GM23338 (cell line): ENCODE measurements around the gene SHISA9. TPM values are rescaled to one million over a fixed set of nuclear protein-coding genes. Genes with fewer than 3 reads are reported as not detected.

Experiments used
- ATAC-seq: fragments of 200-7000 bp; cut with Tn5 transposase; 3 replicates; pipeline ENCODE4 v1.9.1; 2020
- DNase-seq: peaks from one replicate; pipeline ENCODE4 v3.0.0-alpha.2; 2015; ENCODE audit warnings: low spot score
- H2AFZ ChIP-seq: fragments of 200-600 bp; sonication (generic); 2 replicates; pipeline ENCODE4 v1.8.0; 2016; ENCODE audit warnings: antibody characterized with exemption, mild to moderate bottlenecking, moderate library complexity
- H3F3A ChIP-seq: fragments of 200-600 bp; sonication (generic); replicated peaks from 2 replicates; pipeline ENCODE4 v1.8.0; 2017; ENCODE audit warnings: antibody characterized with exemption, mixed run types, low read depth
- H3K27ac ChIP-seq: fragments of 200-600 bp; sonication (generic); 2 replicates; pipeline ENCODE4 v1.6.1; 2016; ENCODE audit warnings: low read depth
- H3K27me3 ChIP-seq: fragments of 200-600 bp; sonication (generic); 2 replicates; pipeline ENCODE4 v1.8.0; 2016; ENCODE audit warnings: mild to moderate bottlenecking, mixed run types, moderate library complexity; ENCODE audit not compliant: insufficient read depth
- H3K36me3 ChIP-seq: fragments of 200-600 bp; sonication (generic); 2 replicates; pipeline ENCODE4 v1.8.0; 2016; ENCODE audit warnings: mild to moderate bottlenecking; ENCODE audit not compliant: insufficient read depth
- H3K4me1 ChIP-seq: fragments of 200-600 bp; sonication (generic); 2 replicates; pipeline ENCODE4 v1.8.0; 2016; ENCODE audit warnings: mild to moderate bottlenecking, moderate library complexity; ENCODE audit not compliant: insufficient read depth
- H3K4me2 ChIP-seq: fragments of 200-600 bp; sonication (generic); 2 replicates; pipeline ENCODE4 v1.7.1; 2017; ENCODE audit warnings: mixed run types
- H3K4me3 ChIP-seq: fragments of 200-600 bp; sonication (generic); 2 replicates; pipeline ENCODE4 v1.6.1; 2016; ENCODE audit warnings: mixed run types
- H3K79me2 ChIP-seq: fragments of 200-600 bp; sonication (generic); replicated peaks from 2 replicates; pipeline ENCODE4 v1.8.0; 2017; ENCODE audit warnings: mild to moderate bottlenecking; ENCODE audit not compliant: insufficient read depth
- H3K9me2 ChIP-seq: fragments of 200-600 bp; sonication (generic); 2 replicates; pipeline ENCODE4 v1.8.0; 2017; ENCODE audit not compliant: insufficient read depth
- H4K20me1 ChIP-seq: fragments of 200-600 bp; sonication (generic); replicated peaks from 2 replicates; pipeline ENCODE4 v1.8.0; 2017; ENCODE audit warnings: mild to moderate bottlenecking; ENCODE audit not compliant: insufficient read depth
- H3K27ac Mint-ChIP-seq: 2 replicates; pipeline ENCODE4 v1.8.0; 2020; ENCODE audit warnings: inconsistent platforms, mild to moderate bottlenecking, moderate library complexity, mixed read lengths
- H3K27me3 Mint-ChIP-seq: 3 replicates; pipeline ENCODE4 v1.8.0; 2022; ENCODE audit warnings: low read depth, mild to moderate bottlenecking, moderate library complexity, mixed read lengths, inconsistent platforms; ENCODE audit not compliant: insufficient read depth, poor library complexity
- H3K36me3 Mint-ChIP-seq: 3 replicates; pipeline ENCODE4 v1.8.0; 2021; ENCODE audit warnings: low read depth, mild to moderate bottlenecking, inconsistent platforms, moderate library complexity, mixed read lengths
- H3K4me1 Mint-ChIP-seq: 3 replicates; pipeline ENCODE4 v1.8.0; 2020; ENCODE audit warnings: mild to moderate bottlenecking, inconsistent platforms, mixed read lengths
- H3K4me3 Mint-ChIP-seq: 3 replicates; pipeline ENCODE4 v1.8.0; 2021; ENCODE audit warnings: moderate library complexity, mild to moderate bottlenecking, inconsistent platforms, mixed read lengths
- H3K9me3 Mint-ChIP-seq: 3 replicates; pipeline ENCODE4 v1.8.0; 2020; ENCODE audit warnings: moderate library complexity, mild to moderate bottlenecking, inconsistent platforms, mixed read lengths
- CREB1 ChIP-seq: fragments of 250-450 bp; sonication (Bioruptor Pico); IDR thresholded peaks from 2 replicates; pipeline ENCODE4 v1.5.0; 2020; ENCODE audit warnings: low read depth, mild to moderate bottlenecking, moderate library complexity
- EZH2 ChIP-seq: fragments of 200-600 bp; sonication (generic); IDR thresholded peaks from one replicate; pipeline ENCODE4 v1.8.0; 2017; ENCODE audit warnings: antibody characterized with exemption, mild to moderate bottlenecking, low read depth; ENCODE audit not compliant: unreplicated experiment
- EZH2phosphoT487 ChIP-seq: fragments of 200-600 bp; sonication (generic); IDR thresholded peaks from one replicate; pipeline ENCODE4 v1.8.1; 2018; ENCODE audit warnings: antibody characterized with exemption; ENCODE audit not compliant: unreplicated experiment
- JUNB ChIP-seq: IDR thresholded peaks from one replicate; pipeline ENCODE4 v1.6.1; 2016; ENCODE audit warnings: antibody characterized with exemption; ENCODE audit not compliant: unreplicated experiment
- NANOG ChIP-seq: IDR thresholded peaks from 2 replicates; pipeline ENCODE4 v1.6.1; 2016; ENCODE audit warnings: antibody characterized with exemption, borderline replicate concordance
- POLR2AphosphoS5 ChIP-seq: IDR thresholded peaks from 2 replicates; pipeline ENCODE4 v1.6.1; 2016; ENCODE audit warnings: antibody characterized with exemption, low read depth
- STAT1 ChIP-seq: IDR thresholded peaks from one replicate; pipeline ENCODE4 v1.6.1; 2016; ENCODE audit warnings: antibody characterized with exemption; ENCODE audit not compliant: unreplicated experiment
- ZNF114 ChIP-seq: fragments of 250-450 bp; sonication (Bioruptor Pico); IDR thresholded peaks from 2 replicates; pipeline ENCODE4 v1.5.0; 2020; ENCODE audit warnings: mild to moderate bottlenecking, moderate library complexity
- ZNF331 ChIP-seq: fragments of 250-450 bp; sonication (Bioruptor Pico); IDR thresholded peaks from 2 replicates; pipeline ENCODE4 v1.5.0; 2020; ENCODE audit warnings: low read depth, mild to moderate bottlenecking, moderate library complexity
- polyA plus RNA-seq: library from polyadenylated mRNA; unstranded; fragments of >200 nt; fragmentation: Nextera tagmentation; extraction: Ambion mirVana; gene quantifications from 2 replicates; pipeline ENCODE4 v1.2.1, GENCODE V29; 2016
- total RNA-seq: library from RNA; depleted of rRNA; stranded (reverse); fragments of >200 nt; shearing (Covaris generic); gene quantifications from 2 replicates; pipeline ENCODE4 v1.2.3, GENCODE V29; 2014
- TF ChIP-seq, protein P1 (sequence below): IDR thresholded peaks from 2 replicates; pipeline ENCODE4 v1.6.1; 2016; ENCODE audit warnings: antibody characterized with exemption
- TF ChIP-seq, protein P2 (sequence below): IDR thresholded peaks from one replicate; pipeline ENCODE4 v1.6.1; 2018; ENCODE audit warnings: antibody characterized with exemption; ENCODE audit not compliant: unreplicated experiment
- TF ChIP-seq, protein P3 (sequence below): fragments of 250-450 bp; sonication (Bioruptor Pico); IDR thresholded peaks from 2 replicates; pipeline ENCODE4 v1.5.0; 2020; ENCODE audit warnings: mild to moderate bottlenecking, moderate library complexity
- TF ChIP-seq, protein P4 (sequence below), 2 experiments: fragments of 200-600 bp in 1 of 2; sonication (generic) in 1 of 2; conservative IDR thresholded peaks; 2 replicates each; pipeline versions ENCODE4 v1.5.1 to v1.6.1; 2016 to 2017; ENCODE audit warnings: antibody characterized with exemption in 2 of 2, low read depth in 2 of 2, mild to moderate bottlenecking in 2 of 2, moderate library complexity in 1 of 2

Gene SHISA9
- total and polyA plus RNA-seq, 2 experiments from 2014 or later = 10.4 to 45.6 TPM

DNA sequence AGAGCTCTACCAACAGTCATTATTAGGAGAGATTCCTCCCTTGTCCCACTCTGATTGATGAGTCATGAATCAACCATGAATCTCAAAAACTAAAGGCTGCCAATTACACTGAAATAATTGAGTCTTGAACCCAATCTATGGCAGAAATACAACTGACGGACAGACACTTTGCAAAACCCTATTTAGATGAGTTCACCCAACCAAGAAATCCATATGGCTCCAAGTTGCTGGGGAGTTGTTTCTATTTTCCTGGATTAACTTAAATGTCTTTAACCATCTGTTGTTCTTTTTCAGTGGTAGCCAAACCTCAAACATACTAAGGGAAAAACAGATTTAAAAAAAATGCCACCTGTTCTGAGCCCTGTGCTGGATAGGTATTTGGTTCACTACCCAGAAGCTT is 151.0 kb downstream of the SHISA9 start:
- no peak overlapping the region for H3K4me3 Mint-ChIP-seq
- no peaks in the 10 kb centered on the region for H3K9me2 ChIP-seq

More for the DNA sequence above, 151.0 kb downstream of the SHISA9 start:
- Histone ChIP-seq H2AFZ (no peak overlapping the region), H3K4me2 (no peak overlapping the region), H3K36me3 (no peaks in the 10 kb centered on the region), H3F3A (no peaks in the 10 kb centered on the region), H3K79me2 (peaks cover 53% of the 10 kb centered on the region), H4K20me1 (peaks cover 10% of the 10 kb centered on the region), H3K4me3 (no peak overlapping the region), H3K4me1 (peaks cover 14% of the 10 kb centered on the region), H3K27ac (no peak overlapping the region), H3K27me3 (no peaks in the 10 kb centered on the region)
- peaks cover 20% of the 10 kb centered on the region for H3K4me1 Mint-ChIP-seq
- H3K27ac Mint-ChIP-seq = no peak overlapping the region
- H3K36me3 Mint-ChIP-seq = peaks cover 35% of the 10 kb centered on the region
- H3K9me3 Mint-ChIP-seq = peaks cover 22% of the 10 kb centered on the region
- ATAC-seq (no peak), DNase-seq (no peak)
- no peaks in the 10 kb centered on the region for H3K27me3 Mint-ChIP-seq
- TF ChIP-seq, protein P1, sequence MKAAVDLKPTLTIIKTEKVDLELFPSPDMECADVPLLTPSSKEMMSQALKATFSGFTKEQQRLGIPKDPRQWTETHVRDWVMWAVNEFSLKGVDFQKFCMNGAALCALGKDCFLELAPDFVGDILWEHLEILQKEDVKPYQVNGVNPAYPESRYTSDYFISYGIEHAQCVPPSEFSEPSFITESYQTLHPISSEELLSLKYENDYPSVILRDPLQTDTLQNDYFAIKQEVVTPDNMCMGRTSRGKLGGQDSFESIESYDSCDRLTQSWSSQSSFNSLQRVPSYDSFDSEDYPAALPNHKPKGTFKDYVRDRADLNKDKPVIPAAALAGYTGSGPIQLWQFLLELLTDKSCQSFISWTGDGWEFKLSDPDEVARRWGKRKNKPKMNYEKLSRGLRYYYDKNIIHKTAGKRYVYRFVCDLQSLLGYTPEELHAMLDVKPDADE = no peak
- TF ChIP-seq ZNF331 (CRISPR knock-in tag) (no peak), STAT1 (no peak), EZH2 (no peak), ZNF114 (CRISPR knock-in tag) (no peak), CREB1 (CRISPR knock-in tag) (no peak), NANOG (no peak), EZH2phosphoT487 (no peak), JUNB (no peak), POLR2AphosphoS5 (no peak)
- TF ChIP-seq, protein P2, sequence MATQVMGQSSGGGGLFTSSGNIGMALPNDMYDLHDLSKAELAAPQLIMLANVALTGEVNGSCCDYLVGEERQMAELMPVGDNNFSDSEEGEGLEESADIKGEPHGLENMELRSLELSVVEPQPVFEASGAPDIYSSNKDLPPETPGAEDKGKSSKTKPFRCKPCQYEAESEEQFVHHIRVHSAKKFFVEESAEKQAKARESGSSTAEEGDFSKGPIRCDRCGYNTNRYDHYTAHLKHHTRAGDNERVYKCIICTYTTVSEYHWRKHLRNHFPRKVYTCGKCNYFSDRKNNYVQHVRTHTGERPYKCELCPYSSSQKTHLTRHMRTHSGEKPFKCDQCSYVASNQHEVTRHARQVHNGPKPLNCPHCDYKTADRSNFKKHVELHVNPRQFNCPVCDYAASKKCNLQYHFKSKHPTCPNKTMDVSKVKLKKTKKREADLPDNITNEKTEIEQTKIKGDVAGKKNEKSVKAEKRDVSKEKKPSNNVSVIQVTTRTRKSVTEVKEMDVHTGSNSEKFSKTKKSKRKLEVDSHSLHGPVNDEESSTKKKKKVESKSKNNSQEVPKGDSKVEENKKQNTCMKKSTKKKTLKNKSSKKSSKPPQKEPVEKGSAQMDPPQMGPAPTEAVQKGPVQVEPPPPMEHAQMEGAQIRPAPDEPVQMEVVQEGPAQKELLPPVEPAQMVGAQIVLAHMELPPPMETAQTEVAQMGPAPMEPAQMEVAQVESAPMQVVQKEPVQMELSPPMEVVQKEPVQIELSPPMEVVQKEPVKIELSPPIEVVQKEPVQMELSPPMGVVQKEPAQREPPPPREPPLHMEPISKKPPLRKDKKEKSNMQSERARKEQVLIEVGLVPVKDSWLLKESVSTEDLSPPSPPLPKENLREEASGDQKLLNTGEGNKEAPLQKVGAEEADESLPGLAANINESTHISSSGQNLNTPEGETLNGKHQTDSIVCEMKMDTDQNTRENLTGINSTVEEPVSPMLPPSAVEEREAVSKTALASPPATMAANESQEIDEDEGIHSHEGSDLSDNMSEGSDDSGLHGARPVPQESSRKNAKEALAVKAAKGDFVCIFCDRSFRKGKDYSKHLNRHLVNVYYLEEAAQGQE = no peak
- TF ChIP-seq, protein P3, sequence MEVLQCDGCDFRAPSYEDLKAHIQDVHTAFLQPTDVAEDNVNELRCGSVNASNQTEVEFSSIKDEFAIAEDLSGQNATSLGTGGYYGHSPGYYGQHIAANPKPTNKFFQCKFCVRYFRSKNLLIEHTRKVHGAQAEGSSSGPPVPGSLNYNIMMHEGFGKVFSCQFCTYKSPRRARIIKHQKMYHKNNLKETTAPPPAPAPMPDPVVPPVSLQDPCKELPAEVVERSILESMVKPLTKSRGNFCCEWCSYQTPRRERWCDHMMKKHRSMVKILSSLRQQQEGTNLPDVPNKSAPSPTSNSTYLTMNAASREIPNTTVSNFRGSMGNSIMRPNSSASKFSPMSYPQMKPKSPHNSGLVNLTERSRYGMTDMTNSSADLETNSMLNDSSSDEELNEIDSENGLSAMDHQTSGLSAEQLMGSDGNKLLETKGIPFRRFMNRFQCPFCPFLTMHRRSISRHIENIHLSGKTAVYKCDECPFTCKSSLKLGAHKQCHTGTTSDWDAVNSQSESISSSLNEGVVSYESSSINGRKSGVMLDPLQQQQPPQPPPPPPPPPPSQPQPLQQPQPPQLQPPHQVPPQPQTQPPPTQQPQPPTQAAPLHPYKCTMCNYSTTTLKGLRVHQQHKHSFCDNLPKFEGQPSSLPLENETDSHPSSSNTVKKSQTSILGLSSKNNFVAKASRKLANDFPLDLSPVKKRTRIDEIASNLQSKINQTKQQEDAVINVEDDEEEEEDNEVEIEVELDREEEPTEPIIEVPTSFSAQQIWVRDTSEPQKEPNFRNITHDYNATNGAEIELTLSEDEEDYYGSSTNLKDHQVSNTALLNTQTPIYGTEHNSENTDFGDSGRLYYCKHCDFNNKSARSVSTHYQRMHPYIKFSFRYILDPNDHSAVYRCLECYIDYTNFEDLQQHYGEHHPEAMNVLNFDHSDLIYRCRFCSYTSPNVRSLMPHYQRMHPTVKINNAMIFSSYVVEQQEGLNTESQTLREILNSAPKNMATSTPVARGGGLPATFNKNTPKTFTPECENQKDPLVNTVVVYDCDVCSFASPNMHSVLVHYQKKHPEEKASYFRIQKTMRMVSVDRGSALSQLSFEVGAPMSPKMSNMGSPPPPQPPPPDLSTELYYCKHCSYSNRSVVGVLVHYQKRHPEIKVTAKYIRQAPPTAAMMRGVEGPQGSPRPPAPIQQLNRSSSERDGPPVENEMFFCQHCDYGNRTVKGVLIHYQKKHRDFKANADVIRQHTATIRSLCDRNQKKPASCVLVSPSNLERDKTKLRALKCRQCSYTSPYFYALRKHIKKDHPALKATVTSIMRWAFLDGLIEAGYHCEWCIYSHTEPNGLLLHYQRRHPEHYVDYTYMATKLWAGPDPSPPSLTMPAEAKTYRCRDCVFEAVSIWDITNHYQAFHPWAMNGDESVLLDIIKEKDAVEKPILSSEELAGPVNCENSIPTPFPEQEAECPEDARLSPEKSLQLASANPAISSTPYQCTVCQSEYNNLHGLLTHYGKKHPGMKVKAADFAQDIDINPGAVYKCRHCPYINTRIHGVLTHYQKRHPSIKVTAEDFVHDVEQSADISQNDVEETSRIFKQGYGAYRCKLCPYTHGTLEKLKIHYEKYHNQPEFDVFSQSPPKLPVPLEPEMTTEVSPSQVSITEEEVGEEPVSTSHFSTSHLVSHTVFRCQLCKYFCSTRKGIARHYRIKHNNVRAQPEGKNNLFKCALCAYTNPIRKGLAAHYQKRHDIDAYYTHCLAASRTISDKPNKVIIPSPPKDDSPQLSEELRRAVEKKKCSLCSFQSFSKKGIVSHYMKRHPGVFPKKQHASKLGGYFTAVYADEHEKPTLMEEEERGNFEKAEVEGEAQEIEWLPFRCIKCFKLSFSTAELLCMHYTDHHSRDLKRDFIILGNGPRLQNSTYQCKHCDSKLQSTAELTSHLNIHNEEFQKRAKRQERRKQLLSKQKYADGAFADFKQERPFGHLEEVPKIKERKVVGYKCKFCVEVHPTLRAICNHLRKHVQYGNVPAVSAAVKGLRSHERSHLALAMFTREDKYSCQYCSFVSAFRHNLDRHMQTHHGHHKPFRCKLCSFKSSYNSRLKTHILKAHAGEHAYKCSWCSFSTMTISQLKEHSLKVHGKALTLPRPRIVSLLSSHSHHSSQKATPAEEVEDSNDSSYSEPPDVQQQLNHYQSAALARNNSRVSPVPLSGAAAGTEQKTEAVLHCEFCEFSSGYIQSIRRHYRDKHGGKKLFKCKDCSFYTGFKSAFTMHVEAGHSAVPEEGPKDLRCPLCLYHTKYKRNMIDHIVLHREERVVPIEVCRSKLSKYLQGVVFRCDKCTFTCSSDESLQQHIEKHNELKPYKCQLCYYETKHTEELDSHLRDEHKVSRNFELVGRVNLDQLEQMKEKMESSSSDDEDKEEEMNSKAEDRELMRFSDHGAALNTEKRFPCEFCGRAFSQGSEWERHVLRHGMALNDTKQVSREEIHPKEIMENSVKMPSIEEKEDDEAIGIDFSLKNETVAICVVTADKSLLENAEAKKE = no peak
- TF ChIP-seq, protein P4, sequence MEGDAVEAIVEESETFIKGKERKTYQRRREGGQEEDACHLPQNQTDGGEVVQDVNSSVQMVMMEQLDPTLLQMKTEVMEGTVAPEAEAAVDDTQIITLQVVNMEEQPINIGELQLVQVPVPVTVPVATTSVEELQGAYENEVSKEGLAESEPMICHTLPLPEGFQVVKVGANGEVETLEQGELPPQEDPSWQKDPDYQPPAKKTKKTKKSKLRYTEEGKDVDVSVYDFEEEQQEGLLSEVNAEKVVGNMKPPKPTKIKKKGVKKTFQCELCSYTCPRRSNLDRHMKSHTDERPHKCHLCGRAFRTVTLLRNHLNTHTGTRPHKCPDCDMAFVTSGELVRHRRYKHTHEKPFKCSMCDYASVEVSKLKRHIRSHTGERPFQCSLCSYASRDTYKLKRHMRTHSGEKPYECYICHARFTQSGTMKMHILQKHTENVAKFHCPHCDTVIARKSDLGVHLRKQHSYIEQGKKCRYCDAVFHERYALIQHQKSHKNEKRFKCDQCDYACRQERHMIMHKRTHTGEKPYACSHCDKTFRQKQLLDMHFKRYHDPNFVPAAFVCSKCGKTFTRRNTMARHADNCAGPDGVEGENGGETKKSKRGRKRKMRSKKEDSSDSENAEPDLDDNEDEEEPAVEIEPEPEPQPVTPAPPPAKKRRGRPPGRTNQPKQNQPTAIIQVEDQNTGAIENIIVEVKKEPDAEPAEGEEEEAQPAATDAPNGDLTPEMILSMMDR (conservative IDR thresholded peaks at IDR 0.05; ENCODE audit: low read depth in 2 of 2) = no peak
